Adipocyte (in vitro differentiated cells): ENCODE measurements around the gene WDR27.

Experiments
- DNase-seq: peaks from one replicate; pipeline ENCODE4 v3.0.0-alpha.2; 2015; ENCODE audit warnings: low read depth
- H3K27me3 ChIP-seq: replicated peaks from 2 replicates; pipeline ENCODE4 v1.7.0; 2013; ENCODE audit warnings: mild to moderate bottlenecking, low read length, moderate library complexity; ENCODE audit not compliant: control insufficient read depth, insufficient read depth
- H3K36me3 ChIP-seq: 2 replicates; pipeline ENCODE4 v1.7.0; 2013; ENCODE audit warnings: low read length, mild to moderate bottlenecking, moderate library complexity; ENCODE audit not compliant: control insufficient read depth, insufficient read depth, severe bottlenecking
- H3K4me1 ChIP-seq: 2 replicates; pipeline ENCODE4 v1.7.0; 2013; ENCODE audit warnings: mild to moderate bottlenecking, low read length, moderate library complexity; ENCODE audit not compliant: control insufficient read depth, insufficient read depth
- H3K4me3 ChIP-seq: 2 replicates; pipeline ENCODE4 v1.7.0; 2013; ENCODE audit warnings: mild to moderate bottlenecking, low read length, moderate library complexity
- H3K9ac ChIP-seq: 2 replicates; pipeline ENCODE4 v1.7.0; 2013; ENCODE audit warnings: mild to moderate bottlenecking, low read length, moderate library complexity
- H3K9me3 ChIP-seq: 2 replicates; pipeline ENCODE4 v1.7.0; 2013; ENCODE audit warnings: mild to moderate bottlenecking, low read length, moderate library complexity; ENCODE audit not compliant: control insufficient read depth

The WDR27 gene

DNA sequence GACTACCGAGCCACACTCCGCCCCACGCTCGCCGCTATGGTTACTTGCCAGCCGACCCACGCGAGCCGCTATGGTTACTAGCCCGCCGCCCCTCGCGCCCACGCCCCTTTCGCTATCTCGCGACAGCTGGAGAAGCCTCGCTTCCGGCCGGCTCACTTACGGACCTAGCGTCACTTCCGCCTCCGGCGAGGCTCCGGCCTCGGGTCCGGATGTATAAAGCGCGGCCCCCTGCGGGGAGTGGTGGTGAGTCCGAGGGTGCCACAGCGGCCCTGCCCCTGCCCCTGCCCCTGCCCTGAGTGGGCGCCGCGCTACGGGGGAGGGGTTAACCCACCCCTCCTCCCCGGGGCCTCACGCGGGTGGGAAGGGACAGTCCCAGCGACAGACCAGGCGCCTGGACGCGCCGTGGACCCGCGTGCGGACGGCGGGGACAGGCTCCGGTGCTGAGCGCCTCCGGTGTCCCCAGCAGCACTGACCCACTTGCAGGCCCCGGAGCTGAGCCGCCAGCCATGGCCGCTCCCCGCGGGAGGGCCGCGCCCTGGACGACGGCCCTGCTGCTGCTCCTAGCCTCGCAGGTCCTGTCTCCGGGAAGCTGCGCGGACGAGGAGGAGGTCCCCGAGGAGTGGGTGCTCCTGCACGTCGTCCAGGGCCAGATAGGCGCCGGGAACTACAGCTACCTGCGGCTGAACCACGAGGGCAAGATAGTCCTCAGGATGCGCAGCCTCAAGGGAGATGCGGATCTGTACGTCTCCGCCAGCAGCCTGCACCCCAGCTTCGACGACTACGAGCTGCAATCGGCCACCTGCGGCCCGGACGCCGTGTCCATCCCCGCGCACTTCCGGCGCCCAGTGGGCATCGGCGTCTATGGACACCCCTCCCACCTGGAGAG, at the start of gene WDR27, which contains the start of gene C6orf120:
WDR27 (minus strand) TSS at position 76 of the 886 bp plus-strand sequence. CDS start 13,024 bp downstream, outside the sequence.
C6orf120 (plus strand) TSS at position 173 of the 886 bp plus-strand sequence; CDS start at position 507, 334 bp downstream.
- no peaks in the 10 kb centered on the region for H3K36me3 ChIP-seq
- H3K9me3 ChIP-seq: no peaks in the 10 kb centered on the region

DNA sequence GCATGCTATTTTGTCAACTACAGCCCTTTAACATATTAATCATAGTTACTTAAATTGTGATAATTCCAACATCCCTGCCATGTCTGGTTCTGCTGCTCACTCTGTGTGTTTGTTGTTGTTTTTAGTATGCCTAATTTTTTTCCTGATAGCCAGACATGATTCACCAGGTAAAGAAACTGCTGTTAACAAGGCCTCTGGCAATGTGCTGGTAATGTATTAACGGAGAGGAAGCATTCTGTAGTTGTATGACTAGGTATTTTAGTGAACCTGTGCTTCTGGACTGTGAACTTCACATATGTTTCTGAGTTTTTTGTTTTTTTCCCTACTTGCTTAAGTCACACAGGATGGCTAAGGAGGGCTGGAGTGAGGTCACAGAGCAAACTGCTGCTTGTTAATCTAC, 44.7 kb upstream of the WDR27 start:
- Histone ChIP-seq H3K36me3 (no peaks in the 10 kb centered on the region), H3K4me1 (peaks cover 10% of the 10 kb centered on the region), H3K9me3 (peaks cover 14% of the 10 kb centered on the region)

More for the DNA sequence above, at the start of gene WDR27, which contains the start of gene C6orf120:
- Histone ChIP-seq H3K4me3 (peak within 1 kb of the TSS; percentile 91), H3K9ac (peak within 1 kb of the TSS; percentile 96), H3K4me1 (peaks cover 45% of the 10 kb centered on the region), H3K27me3 (no peaks in the 10 kb centered on the region)
- peak; percentile 99 for DNase-seq

GRCh38 chr6:169745405-169745804, 43.6 kb upstream of the WDR27 start:
- H3K9me3 ChIP-seq: peaks cover 14% of the 10 kb centered on the region
- no peaks in the 10 kb centered on the region for H3K36me3 ChIP-seq
- H3K9ac ChIP-seq: no peak overlapping the region
- no peak overlapping the region for H3K4me3 ChIP-seq
- H3K27me3 ChIP-seq: no peaks in the 10 kb centered on the region
- peaks cover 5% of the 10 kb centered on the region for H3K4me1 ChIP-seq
- no peak for DNase-seq

More for the DNA sequence above, 44.7 kb upstream of the WDR27 start:
- H3K4me3 ChIP-seq: no peak overlapping the region
- no peak overlapping the region for H3K9ac ChIP-seq
- no peaks in the 10 kb centered on the region for H3K27me3 ChIP-seq
- no peak for DNase-seq

- peaks cover 12% of the 10 kb centered on the region for H3K4me1 ChIP-seq
- no peak overlapping the region for H3K4me3 ChIP-seq
- no peak overlapping the region for H3K9ac ChIP-seq
- H3K27me3 ChIP-seq: no peaks in the 10 kb centered on the region
- H3K9me3 ChIP-seq: peaks cover 14% of the 10 kb centered on the region
- H3K36me3 ChIP-seq: no peaks in the 10 kb centered on the region
- no peak for DNase-seq
These were observed 39.5 kb upstream of the WDR27 start for GRCh38 chr6:169741344-169741743.

DNA sequence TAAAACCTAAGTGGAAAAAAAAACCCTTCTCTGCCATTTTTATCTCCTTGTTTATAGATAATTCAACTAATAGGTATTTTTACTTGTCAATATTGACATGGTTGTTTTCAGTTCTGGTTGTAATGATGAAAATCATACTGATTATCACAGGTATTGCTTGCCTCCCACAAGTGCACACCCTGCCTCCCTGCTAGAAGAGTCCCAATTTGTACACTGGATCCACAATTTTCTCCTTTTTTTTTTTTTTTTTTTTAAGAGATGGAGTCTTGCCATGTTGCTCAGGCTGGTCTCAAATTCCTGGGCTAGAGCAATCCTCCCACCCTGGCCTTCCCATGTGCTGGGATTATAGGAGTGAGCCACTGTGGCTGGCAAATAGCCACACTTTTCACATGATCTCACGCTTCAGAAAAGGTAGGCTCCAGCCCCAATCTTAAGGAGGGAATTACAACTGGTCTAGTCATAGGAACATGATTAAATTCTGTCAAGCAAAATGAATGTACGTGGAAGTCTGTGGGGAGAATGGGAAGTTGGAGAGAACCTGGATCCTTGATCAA, 37.2 kb upstream of the WDR27 start:
- DNase-seq: no peak
- Histone ChIP-seq H3K36me3 (no peaks in the 10 kb centered on the region), H3K4me1 (peaks cover 12% of the 10 kb centered on the region), H3K27me3 (no peaks in the 10 kb centered on the region), H3K9ac (no peak overlapping the region), H3K4me3 (no peak overlapping the region), H3K9me3 (no peaks in the 10 kb centered on the region)

- DNase-seq: peak; percentile 24
- Histone ChIP-seq H3K27me3 (no peaks in the 10 kb centered on the region), H3K9ac (no peak overlapping the region)
These were observed 36.6 kb upstream of the WDR27 start for GRCh38 chr6:169738204-169738975.

GRCh38 chr6:169729961-169730360, 28.1 kb upstream of the WDR27 start:
- H3K27me3 ChIP-seq: no peaks in the 10 kb centered on the region
- no peak overlapping the region for H3K9ac ChIP-seq
- no peaks in the 10 kb centered on the region for H3K9me3 ChIP-seq
- no peak overlapping the region for H3K4me3 ChIP-seq
- no peak for DNase-seq
- H3K4me1 ChIP-seq: peaks cover 4% of the 10 kb centered on the region
- H3K36me3 ChIP-seq: no peaks in the 10 kb centered on the region

More at GRCh38 chr6:169738204-169738975, 36.6 kb upstream of the WDR27 start:
- H3K4me3 ChIP-seq: peak overlapping the region; percentile 59
- peaks cover 12% of the 10 kb centered on the region for H3K4me1 ChIP-seq
- H3K9me3 ChIP-seq: no peaks in the 10 kb centered on the region
- no peaks in the 10 kb centered on the region for H3K36me3 ChIP-seq

DNA sequence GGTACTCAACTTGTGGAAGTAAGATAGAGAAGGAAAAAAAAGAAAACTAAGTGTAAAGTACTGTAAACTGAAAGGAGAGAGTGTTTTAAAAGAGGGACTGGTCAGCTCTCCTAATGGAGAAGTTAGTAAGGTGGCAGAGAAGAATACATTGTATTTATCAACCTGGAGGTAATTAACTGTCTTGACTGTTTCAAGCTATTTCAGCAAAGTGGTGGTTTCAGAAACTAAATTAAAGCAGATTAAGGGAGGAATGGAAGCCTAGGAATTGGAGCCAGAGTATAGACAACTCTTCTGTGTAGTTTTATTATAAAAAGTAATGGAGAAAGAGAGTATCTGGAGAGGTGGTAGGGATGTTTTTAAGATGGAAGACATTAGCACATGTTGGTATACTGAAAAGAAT, 25.1 kb upstream of the WDR27 start:
- no peak for DNase-seq
- Histone ChIP-seq H3K4me1 (peaks cover 15% of the 10 kb centered on the region), H3K36me3 (no peaks in the 10 kb centered on the region), H3K27me3 (no peaks in the 10 kb centered on the region), H3K9ac (no peak overlapping the region), H3K9me3 (no peaks in the 10 kb centered on the region), H3K4me3 (no peak overlapping the region)

GRCh38 chr6:169726049-169726400, 24.2 kb upstream of the WDR27 start:
- H3K27me3 ChIP-seq: no peaks in the 10 kb centered on the region
- H3K9ac ChIP-seq: no peak overlapping the region
- no peak for DNase-seq
- H3K36me3 ChIP-seq: no peaks in the 10 kb centered on the region
- peaks cover 18% of the 10 kb centered on the region for H3K4me1 ChIP-seq
- H3K4me3 ChIP-seq: no peak overlapping the region
- no peaks in the 10 kb centered on the region for H3K9me3 ChIP-seq

GRCh38 chr6:169725125-169726048, 23.6 kb upstream of the WDR27 start:
- no peaks in the 10 kb centered on the region for H3K9me3 ChIP-seq
- peak overlapping the region; percentile 80 for H3K4me3 ChIP-seq
- H3K27me3 ChIP-seq: no peaks in the 10 kb centered on the region
- peaks cover 18% of the 10 kb centered on the region for H3K4me1 ChIP-seq
- peak overlapping the region; percentile 62 for H3K9ac ChIP-seq
- DNase-seq: peak; percentile 75
- H3K36me3 ChIP-seq: no peaks in the 10 kb centered on the region
